ENCODE measurements around the gene CPXM1.

CPXM1 gene

DNA sequence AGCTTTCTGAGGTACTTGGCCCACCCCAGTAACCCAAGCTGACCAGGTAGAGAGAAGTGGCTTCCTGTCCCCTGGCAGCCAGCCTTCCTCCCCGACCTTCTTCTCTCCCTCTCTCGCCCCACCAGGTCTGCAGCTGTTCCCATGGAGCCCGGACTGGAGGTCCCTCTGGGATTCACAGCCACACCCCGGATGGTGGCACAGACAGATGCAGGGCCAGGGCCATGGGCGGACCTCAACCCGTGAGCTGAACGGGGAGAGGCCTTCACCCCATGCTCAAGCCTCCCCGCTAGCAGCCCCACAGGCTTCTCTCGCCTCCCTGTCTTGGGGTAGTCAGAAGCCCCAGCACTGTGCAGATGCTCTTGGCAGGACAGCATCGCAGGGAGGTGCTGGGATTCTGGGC, 41.3 kb downstream of the CPXM1 start:
- no peak overlapping the region for H3K4me3 ChIP-seq (ENCODE audit: insufficient read depth, low read length, poor library complexity, severe bottlenecking)
- H3F3A ChIP-seq (ENCODE audit: insufficient read depth), result no peaks in the 10 kb centered on the region
- no peaks in the 10 kb centered on the region for H3K9me2 ChIP-seq (replicated peaks; ENCODE audit: insufficient read depth, low read length)
- H3K9me3 ChIP-seq (ENCODE audit: insufficient read depth, low read length), result no peaks in the 10 kb centered on the region
- H3K27ac ChIP-seq (ENCODE audit: low read depth, low read length), result no peak overlapping the region
- TF ChIP-seq EZH2phosphoT487 (conservative IDR thresholded peaks at IDR 0.05; ENCODE audit: low read length), result no peak
- H3K4me2 ChIP-seq (ENCODE audit: low read depth, low read length, poor library complexity, severe bottlenecking), result no peak overlapping the region
- no peaks in the 10 kb centered on the region for H3K79me2 ChIP-seq (ENCODE audit: insufficient read depth, low read length)
- no peaks in the 10 kb centered on the region for H4K20me1 ChIP-seq (ENCODE audit: low read depth, low read length)
- no peaks in the 10 kb centered on the region for H3K36me3 ChIP-seq (ENCODE audit: low read length)
- no peak overlapping the region for H2AFZ ChIP-seq (ENCODE audit: low read depth, low read length, severe bottlenecking)
- no peaks in the 10 kb centered on the region for H3K27me3 ChIP-seq (ENCODE audit: low read length)
- H3K9ac ChIP-seq (ENCODE audit: low read length), result no peak overlapping the region

DNA sequence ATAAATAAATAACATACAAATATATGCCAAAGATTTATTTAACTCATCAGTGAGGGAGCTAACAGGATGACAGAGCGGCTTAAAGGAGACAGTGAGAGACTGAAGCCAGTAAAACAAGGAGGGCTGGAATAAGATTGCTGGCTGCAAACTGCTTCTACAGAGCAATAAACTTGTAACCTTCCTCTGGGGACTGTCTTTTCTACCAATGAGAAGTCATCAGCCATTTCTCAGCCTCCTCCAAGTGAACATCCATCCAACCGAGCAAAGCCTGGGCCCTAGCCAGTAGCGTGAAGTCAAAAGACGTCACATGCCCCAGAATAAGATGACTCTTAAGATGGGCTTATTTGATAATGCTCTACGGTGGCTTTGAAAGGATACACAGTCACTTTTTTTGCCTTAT, 42.5 kb downstream of the CPXM1 start:
- H3K27me3 ChIP-seq (ENCODE audit: low read length), result no peaks in the 10 kb centered on the region
- no peaks in the 10 kb centered on the region for H3K36me3 ChIP-seq (ENCODE audit: low read length)
- no peak overlapping the region for H3K27ac ChIP-seq (ENCODE audit: low read depth, low read length)
- no peaks in the 10 kb centered on the region for H3F3A ChIP-seq (ENCODE audit: insufficient read depth)
- H3K4me2 ChIP-seq (ENCODE audit: low read depth, low read length, poor library complexity, severe bottlenecking), result no peak overlapping the region
- H3K9ac ChIP-seq (ENCODE audit: low read length), result no peak overlapping the region
- no peak overlapping the region for H3K4me3 ChIP-seq (ENCODE audit: insufficient read depth, low read length, poor library complexity, severe bottlenecking)
- H4K20me1 ChIP-seq (ENCODE audit: low read depth, low read length), result no peaks in the 10 kb centered on the region
- H2AFZ ChIP-seq (ENCODE audit: low read depth, low read length, severe bottlenecking), result no peak overlapping the region
- H3K9me2 ChIP-seq (replicated peaks; ENCODE audit: insufficient read depth, low read length), result no peaks in the 10 kb centered on the region
- no peaks in the 10 kb centered on the region for H3K79me2 ChIP-seq (ENCODE audit: insufficient read depth, low read length)
- H3K9me3 ChIP-seq (ENCODE audit: insufficient read depth, low read length), result no peaks in the 10 kb centered on the region
- TF ChIP-seq, protein P1, sequence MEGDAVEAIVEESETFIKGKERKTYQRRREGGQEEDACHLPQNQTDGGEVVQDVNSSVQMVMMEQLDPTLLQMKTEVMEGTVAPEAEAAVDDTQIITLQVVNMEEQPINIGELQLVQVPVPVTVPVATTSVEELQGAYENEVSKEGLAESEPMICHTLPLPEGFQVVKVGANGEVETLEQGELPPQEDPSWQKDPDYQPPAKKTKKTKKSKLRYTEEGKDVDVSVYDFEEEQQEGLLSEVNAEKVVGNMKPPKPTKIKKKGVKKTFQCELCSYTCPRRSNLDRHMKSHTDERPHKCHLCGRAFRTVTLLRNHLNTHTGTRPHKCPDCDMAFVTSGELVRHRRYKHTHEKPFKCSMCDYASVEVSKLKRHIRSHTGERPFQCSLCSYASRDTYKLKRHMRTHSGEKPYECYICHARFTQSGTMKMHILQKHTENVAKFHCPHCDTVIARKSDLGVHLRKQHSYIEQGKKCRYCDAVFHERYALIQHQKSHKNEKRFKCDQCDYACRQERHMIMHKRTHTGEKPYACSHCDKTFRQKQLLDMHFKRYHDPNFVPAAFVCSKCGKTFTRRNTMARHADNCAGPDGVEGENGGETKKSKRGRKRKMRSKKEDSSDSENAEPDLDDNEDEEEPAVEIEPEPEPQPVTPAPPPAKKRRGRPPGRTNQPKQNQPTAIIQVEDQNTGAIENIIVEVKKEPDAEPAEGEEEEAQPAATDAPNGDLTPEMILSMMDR (IDR thresholded peaks at IDR 0.05; ENCODE audit: insufficient read depth, low read length, poor library complexity, severe bottlenecking), result no peak
- TF ChIP-seq EZH2phosphoT487 (conservative IDR thresholded peaks at IDR 0.05; ENCODE audit: low read length), result no peak

DNA sequence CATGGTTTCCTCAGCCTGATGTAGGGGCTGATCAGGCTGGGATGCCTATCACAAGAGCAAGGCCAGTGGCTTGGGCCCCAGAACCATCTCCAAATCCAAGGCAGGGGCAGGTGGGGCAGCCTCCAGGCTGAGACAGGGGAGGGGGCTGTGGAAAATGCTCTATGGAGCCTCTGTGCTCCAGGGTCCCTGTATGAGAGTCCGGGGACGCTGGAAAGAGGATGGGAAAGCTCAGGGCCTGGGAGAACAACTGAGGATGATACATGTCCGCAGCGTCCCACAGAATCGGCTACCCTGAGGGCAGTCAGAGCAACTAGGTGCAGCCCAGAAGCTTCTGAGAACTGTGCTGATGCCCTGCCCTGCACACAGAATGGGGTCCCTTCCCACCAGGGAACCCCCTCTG, 43.4 kb downstream of the CPXM1 start:
- Histone ChIP-seq H3K27ac (ENCODE audit: low read depth, low read length) (no peak overlapping the region), H2AFZ (ENCODE audit: low read depth, low read length, severe bottlenecking) (no peak overlapping the region), H4K20me1 (ENCODE audit: low read depth, low read length) (no peaks in the 10 kb centered on the region), H3K4me3 (ENCODE audit: insufficient read depth, low read length, poor library complexity, severe bottlenecking) (no peak overlapping the region), H3K36me3 (ENCODE audit: low read length) (no peaks in the 10 kb centered on the region), H3F3A (ENCODE audit: insufficient read depth) (no peaks in the 10 kb centered on the region), H3K9ac (ENCODE audit: low read length) (no peak overlapping the region), H3K4me2 (ENCODE audit: low read depth, low read length, poor library complexity, severe bottlenecking) (no peak overlapping the region), H3K79me2 (ENCODE audit: insufficient read depth, low read length) (no peaks in the 10 kb centered on the region), H3K9me2 (replicated peaks; ENCODE audit: insufficient read depth, low read length) (no peaks in the 10 kb centered on the region), H3K9me3 (ENCODE audit: insufficient read depth, low read length) (no peaks in the 10 kb centered on the region), H3K27me3 (ENCODE audit: low read length) (no peaks in the 10 kb centered on the region)
- TF ChIP-seq EZH2phosphoT487 (conservative IDR thresholded peaks at IDR 0.05; ENCODE audit: low read length), result no peak
- TF ChIP-seq, protein P1 (IDR thresholded peaks at IDR 0.05; ENCODE audit: insufficient read depth, low read length, poor library complexity, severe bottlenecking), result no peak

DNA sequence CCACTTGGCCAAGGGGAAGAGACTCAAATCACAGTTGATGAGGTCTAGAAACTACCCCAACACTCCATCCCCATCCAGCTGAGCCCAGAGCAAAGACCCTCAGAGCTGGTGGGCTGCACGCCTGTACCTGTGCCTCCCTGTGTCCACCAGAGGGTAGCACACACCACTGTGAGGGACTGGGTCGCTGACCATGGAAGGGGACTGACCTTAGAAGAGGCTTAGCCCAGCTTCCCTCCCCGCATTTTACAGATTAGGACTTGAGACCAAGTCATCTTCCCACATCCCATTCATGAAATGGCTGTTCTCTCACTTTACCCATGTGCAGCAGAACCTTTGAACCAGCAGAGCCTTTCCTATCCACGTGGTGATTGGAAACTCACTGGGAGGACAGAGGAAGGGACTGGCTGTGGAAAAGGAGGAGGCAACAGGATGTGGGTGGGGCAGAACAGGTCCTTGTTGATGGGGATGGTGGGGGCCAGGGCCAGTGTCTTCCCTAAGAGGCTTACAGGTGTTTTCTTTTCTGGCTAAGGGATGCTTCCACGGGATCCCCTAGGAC, 44.3 kb downstream of the CPXM1 start:
- no peaks in the 10 kb centered on the region for H3K36me3 ChIP-seq (ENCODE audit: low read length)
- H3K4me3 ChIP-seq (ENCODE audit: insufficient read depth, low read length, poor library complexity, severe bottlenecking), result no peak overlapping the region
- H3K27me3 ChIP-seq (ENCODE audit: low read length), result no peaks in the 10 kb centered on the region
- no peaks in the 10 kb centered on the region for H4K20me1 ChIP-seq (ENCODE audit: low read depth, low read length)
- H3K9me2 ChIP-seq (replicated peaks; ENCODE audit: insufficient read depth, low read length), result no peaks in the 10 kb centered on the region
- H3F3A ChIP-seq (ENCODE audit: insufficient read depth), result no peaks in the 10 kb centered on the region
- no peak overlapping the region for H3K27ac ChIP-seq (ENCODE audit: low read depth, low read length)
- no peaks in the 10 kb centered on the region for H3K9me3 ChIP-seq (ENCODE audit: insufficient read depth, low read length)
- no peak overlapping the region for H2AFZ ChIP-seq (ENCODE audit: low read depth, low read length, severe bottlenecking)
- no peak for TF ChIP-seq EZH2phosphoT487 (conservative IDR thresholded peaks at IDR 0.05; ENCODE audit: low read length)
- TF ChIP-seq, protein P1 (IDR thresholded peaks at IDR 0.05; ENCODE audit: insufficient read depth, low read length, poor library complexity, severe bottlenecking), result no peak
- H3K79me2 ChIP-seq (ENCODE audit: insufficient read depth, low read length), result no peaks in the 10 kb centered on the region
- H3K9ac ChIP-seq (ENCODE audit: low read length), result no peak overlapping the region
- H3K4me2 ChIP-seq (ENCODE audit: low read depth, low read length, poor library complexity, severe bottlenecking), result no peak overlapping the region
